Activated naive CD4-positive, alpha-beta T cell treated with anti-CD3 and anti-CD28 coated beads, Interleukin-2, amount 50 U/mL, for 72 hours (primary cell): ENCODE measurements around the gene BBIP1. TPM values are rescaled to one million over a fixed set of nuclear protein-coding genes. Genes with fewer than 3 reads are reported as not detected.
A peak's percentile ranks its signal among the peaks of the same experiment; 100 is the strongest.
"Not testable (repeated sequence)": the region's sequence is repeated elsewhere in the genome, so short reads cannot be mapped to it uniquely, and the experiment has no call there.

ENCODE experiments used
- ATAC-seq, 2 donors: fragments of 150-1000 bp; cut with Tn5 transposase; 2 replicates each; pipeline ENCODE4 v1.10.0; 2021; ENCODE audit warnings: mild to moderate bottlenecking in 2 of 2, moderate library complexity in 2 of 2
- DNase-seq, 2 donors: peaks; one replicate each; pipeline ENCODE4 v3.0.0; 2021 to 2022; ENCODE audit warnings: low spot score in 2 of 2
- H3K27ac Mint-ChIP-seq, 2 donors: one replicate each; pipeline ENCODE4 v1.8.0; 2022; ENCODE audit warnings: mild to moderate bottlenecking in 2 of 2, mixed read lengths in 2 of 2
- H3K36me3 Mint-ChIP-seq, 2 donors: one replicate each; pipeline ENCODE4 v1.8.0; 2022; ENCODE audit warnings: mixed read lengths in 2 of 2
- H3K9me3 Mint-ChIP-seq, 2 donors: one replicate each; pipeline ENCODE4 v1.8.0; 2022; ENCODE audit warnings: mixed read lengths in 2 of 2
- total RNA-seq, 2 donors: library from RNA; stranded (reverse); gene quantifications; one replicate each; pipeline ENCODE4 v1.2.3, GENCODE V29; 2022

Gene BBIP1
- total RNA-seq, 2 donors from 2014 or later: 32.1 to 51.8 TPM

DNA sequence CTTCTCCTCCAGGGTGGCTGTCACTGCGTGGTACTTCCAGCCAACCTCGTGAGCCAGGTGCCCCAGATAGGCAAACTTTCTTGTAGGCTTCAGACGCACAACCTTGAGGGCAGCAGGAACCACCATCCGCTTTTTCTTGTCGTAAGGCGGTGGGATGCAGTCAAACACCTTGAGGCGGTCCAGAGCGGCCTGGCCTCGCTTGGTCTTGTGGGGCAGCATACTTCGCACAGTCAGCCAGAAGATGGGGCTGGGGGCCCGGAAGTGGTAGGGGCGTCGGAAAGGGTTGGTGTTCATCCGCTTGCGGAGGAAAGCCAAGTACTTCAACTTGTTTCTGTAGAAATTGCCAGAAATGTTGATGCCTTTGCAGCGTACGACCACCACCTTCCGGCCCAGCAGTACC, 17.8 kb upstream of the BBIP1 start:
- no peak for ATAC-seq
- Mint-ChIP-seq H3K9me3 (peaks cover 0 to 4% of the 10 kb centered on the region in 2 donors), H3K27ac (no peak overlapping the region), H3K36me3 (peaks cover 13 to 18% of the 10 kb centered on the region in 2 donors)
- no peak for DNase-seq

DNA sequence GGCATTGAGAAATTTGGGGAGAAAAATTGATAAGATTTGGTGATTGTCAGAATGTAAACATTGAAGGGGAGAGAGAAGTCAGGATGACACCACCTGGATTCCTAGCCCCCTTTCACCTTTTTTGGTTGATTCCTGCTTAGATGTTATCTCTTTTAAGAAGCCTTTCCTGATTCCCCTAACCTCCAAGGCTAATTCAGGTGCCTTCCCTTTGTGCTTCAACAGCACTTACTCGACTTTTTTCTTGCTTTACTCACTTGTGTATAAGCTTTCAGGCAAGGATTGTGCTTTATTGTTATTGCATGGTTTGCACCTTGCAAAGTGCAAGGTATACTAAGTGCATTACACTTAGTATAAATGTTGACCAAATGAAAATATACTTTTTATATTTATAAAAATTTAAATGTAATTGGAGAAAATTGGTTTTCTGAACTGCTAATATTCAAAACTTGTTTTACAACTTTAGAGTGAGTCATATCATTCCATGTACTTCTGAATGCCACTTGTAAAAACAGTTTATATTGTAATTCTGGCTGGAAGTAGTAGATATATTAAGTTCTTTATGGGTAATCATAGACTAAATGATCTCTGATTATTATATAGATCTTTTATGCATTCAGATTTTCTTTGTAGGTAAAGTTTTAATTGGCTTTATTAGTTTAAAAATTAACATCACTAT, 13.7 kb upstream of the BBIP1 start:
- DNase-seq (no peak), ATAC-seq (no peak)
- H3K36me3 Mint-ChIP-seq: peaks cover 5 to 7% of the 10 kb centered on the region in 2 donors
- no peaks in the 10 kb centered on the region for H3K9me3 Mint-ChIP-seq
- no peak overlapping the region for H3K27ac Mint-ChIP-seq

DNA sequence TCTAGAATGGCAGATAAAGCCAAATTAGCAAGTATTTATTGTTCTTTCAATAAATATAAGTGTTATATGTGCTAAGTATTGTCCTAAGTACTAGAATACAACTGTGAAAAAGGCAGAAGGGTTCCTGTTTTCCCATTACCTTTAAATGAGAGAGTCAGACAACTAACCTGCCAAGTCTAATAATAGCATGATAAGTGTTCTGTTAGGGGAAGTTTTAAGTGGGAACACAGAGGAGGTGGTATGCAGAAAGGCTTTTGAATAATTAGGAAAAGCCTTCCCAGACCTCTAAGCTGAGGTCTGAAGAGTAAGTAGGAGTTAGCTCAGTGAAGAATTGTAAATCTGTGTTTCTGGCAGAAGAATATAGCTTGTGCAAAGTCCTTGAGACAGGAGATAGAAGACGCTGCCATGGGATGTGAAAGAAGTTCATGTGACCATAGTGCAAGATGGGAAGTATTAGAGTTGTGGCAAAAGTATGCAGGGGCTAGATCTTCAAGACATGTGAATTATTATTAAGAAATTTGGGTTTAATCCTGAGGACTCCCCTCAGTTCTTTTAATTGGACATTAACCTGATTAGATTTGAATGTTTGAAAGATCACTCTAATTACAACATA, 12.9 kb upstream of the BBIP1 start:
- Mint-ChIP-seq H3K9me3 (no peaks in the 10 kb centered on the region), H3K27ac (no peak overlapping the region), H3K36me3 (peaks cover 5 to 6% of the 10 kb centered on the region in 2 donors)
- ATAC-seq (no peak), DNase-seq (no peak)

DNA sequence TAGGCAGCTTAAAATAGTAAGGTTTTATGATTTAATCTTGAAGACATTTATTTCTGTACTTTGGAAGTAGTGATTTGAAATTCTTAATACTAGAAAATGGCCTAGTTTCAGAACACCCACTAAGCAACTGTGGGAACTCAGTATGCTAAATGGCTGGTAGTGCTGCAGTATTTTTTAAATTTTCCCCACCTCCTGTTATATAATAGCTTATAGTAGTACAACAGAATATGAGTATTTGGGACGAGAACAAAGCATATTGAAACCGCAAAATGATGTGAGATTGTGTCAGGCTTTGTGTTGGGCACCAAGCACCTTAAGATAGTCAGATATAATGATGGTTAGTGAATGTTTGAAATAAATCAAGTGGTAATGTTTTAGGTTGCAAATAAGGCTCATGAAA, 8.5 kb upstream of the BBIP1 start:
- no peaks in the 10 kb centered on the region for H3K9me3 Mint-ChIP-seq
- no peak overlapping the region for H3K27ac Mint-ChIP-seq
- ATAC-seq (no peak), DNase-seq (no peak)
- H3K36me3 Mint-ChIP-seq: no peaks in the 10 kb centered on the region

DNA sequence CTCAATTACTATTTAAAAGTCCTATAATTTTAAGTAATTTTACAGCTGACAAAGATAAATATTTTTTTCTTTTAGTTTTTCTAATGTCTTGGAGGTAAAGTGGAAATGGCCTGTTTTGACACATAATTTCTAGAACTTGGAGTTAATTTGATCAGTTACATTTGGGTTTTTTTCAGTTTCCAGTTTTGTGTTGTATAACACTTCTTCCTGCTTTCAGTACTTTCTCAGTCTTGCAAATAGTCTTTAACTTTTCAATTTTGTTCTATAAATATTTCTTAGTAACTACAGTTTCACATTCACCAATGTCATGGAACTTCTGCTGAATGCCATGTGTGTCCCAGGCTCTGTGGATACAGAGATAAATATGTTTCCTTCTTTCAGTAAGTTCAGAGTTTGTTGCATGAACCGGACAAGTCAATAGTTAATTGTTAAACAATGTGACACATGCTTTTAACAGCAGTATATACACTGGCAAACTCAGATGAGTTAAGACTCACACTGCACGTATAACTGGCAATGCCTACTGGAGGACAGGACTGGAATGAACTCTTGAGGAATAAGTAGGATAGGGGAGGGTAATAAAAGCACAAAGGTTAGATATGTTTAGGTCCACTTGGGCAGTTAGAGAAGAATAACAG, 5.0 kb upstream of the BBIP1 start:
- ATAC-seq (no peak), DNase-seq (no peak)
- Mint-ChIP-seq H3K9me3 (no peaks in the 10 kb centered on the region), H3K36me3 (peaks cover 7 to 8% of the 10 kb centered on the region in 2 donors), H3K27ac (no peak overlapping the region)

DNA sequence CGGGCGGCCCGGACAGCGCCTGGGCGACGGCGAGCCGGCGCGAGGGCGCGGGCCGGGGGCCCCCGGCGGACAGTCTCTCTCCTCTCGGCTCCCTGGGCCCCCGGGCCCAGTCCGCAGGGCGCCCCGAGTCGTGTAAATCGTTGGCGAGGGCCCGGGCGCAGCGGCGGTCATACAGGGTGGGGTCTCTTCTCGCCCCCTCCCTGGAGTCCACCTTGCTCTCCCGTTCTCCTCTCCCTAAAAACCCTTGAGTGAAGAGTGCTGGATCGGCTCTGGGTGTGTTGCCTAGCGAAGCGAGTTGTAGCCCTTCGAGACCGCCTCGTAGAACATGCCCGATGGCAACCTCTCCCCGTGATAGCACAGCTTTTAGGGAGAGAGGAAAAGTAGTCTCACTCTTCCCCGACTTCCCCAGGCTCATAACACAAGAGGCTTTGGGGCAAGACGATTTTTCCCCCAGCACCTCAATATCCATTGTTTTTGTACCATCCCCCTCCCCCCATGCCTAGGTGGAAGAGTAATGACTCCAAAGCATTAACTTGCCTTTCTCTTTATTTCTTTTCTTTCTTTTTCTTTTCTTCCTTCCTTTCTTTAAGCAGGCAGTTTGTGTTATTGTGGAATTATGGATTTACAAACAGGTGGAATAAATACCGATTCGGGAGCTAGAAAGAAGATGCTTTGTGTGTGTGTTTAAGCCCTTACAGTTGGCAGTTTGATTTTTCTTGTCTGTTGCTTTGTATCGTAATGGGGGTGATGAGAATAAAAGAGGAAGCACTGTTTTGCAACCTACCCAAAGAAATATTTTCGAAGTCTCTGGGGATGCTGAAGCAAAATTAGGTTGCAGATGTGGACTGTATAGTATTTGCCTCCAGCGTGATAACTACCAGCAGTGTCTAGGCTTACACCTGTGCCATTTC, 1.2 kb upstream of the BBIP1 start:
- H3K9me3 Mint-ChIP-seq: no peaks in the 10 kb centered on the region
- H3K27ac Mint-ChIP-seq: peak overlapping the region; percentile 96 to 99
- H3K36me3 Mint-ChIP-seq: peaks cover 7 to 16% of the 10 kb centered on the region in 2 donors
- ATAC-seq: no peak
- DNase-seq: peak in 1 of 2 donors; percentile 34

DNA sequence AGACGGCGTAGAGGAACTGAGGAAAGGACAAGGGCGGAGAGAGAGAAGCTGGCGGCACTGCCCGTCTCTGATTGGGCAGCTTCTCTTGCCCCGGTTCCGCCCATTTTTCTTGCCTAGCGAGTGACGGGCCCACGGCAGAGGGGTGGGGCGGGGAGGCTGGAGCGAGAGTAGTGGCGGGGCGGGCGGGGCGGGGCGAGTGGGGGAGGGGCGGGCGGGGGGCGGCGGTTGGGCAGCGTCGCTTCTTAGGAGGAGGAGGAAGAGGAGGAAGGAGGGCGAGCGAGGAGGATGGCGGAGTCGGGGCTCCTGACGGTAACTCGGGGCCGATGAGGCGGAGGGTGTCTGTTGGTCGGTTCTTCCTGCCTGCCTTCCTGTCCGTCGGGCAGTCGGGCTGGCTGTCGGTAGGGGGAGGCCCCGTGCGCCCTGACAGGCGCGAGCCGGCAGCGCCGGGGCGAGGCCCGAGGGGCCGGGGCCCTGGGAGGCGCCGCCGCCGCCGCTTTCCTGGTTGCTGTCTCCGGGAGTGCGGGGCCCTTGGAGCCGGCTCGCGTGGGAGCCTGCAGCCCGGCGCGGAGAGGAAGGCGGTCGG, 460 bp upstream of the BBIP1 start, which contains the start of gene SHOC2:
SHOC2 (plus strand) TSS at position 256 of the 583 bp plus-strand sequence. CDS start 44,755 bp downstream, outside the sequence.
- ATAC-seq: peak; percentile 44 to 45

DNA sequence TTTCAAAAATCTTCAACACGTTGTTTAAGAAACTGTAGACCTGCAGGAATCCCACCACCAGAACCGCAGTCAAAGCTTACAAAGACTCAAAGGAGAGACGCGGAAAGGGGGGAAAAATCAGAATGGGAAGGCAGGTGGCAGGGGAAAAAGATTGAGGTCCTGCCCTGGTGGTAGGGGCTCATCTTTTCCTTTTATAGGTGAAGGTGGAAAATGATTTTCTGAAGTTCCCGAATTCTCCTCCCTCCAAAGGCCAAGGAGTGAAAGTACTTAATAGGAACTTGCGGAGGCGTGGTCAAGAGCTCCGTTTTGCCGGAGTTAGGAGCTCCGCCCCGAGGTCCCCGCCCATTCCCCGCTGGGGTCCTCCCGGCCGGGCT, 724 bp downstream of the BBIP1 start:
- no peak for ATAC-seq
- peaks cover 7 to 16% of the 10 kb centered on the region in 2 donors for H3K36me3 Mint-ChIP-seq
- peak in 1 of 2 donors; percentile 89 for DNase-seq
- H3K27ac Mint-ChIP-seq: peak overlapping the region; percentile 90 to 99
- no peaks in the 10 kb centered on the region for H3K9me3 Mint-ChIP-seq

More for the DNA sequence above, 460 bp upstream of the BBIP1 start, which contains the start of gene SHOC2:
- H3K36me3 Mint-ChIP-seq: peaks cover 7 to 16% of the 10 kb centered on the region in 2 donors
- H3K27ac Mint-ChIP-seq: peak within 1 kb of the TSS; percentile 99
- peak; percentile 74 to 99 for DNase-seq
- no peaks in the 10 kb centered on the region for H3K9me3 Mint-ChIP-seq

DNA sequence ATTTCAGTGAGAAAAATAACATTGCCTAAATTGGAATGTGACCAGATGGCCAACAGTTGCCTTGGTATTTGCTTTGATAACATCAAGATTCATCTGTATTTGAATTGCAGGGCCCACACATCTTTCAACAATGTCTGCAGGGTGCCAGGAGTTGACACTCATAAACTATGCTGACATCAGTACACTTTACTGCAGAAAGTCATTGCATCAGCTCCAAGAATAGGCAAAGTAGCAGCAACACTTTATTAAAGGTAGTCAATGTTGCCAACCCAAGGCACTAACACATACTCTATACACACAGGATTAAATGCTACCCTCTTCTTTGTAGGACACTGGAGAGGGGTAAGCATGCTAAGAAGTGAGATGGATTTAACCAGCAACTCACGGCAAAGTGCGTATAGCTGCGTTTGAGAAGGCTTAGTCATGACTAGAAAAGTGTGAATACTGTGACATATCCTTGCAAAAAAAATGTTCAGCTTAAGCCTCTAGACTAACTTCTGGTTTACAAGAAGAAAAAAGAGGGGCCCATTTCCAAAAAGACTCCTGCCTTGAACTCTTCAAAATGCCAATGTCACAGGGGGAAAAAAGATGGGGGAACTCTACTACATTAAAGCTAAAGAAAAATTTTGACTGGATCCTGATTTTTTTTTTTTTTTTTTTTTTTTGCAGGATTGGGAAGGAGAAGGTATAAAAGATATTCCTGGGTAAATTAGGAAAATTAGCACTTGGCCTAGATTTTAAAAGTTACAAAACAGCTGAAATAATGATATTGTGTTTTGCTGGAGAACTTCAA, 2.2 kb downstream of the BBIP1 start:
- Mint-ChIP-seq H3K9me3 (no peaks in the 10 kb centered on the region), H3K27ac (peak overlapping the region in 1 of 2 donors; percentile 99), H3K36me3 (peaks cover 7 to 16% of the 10 kb centered on the region in 2 donors)

DNA sequence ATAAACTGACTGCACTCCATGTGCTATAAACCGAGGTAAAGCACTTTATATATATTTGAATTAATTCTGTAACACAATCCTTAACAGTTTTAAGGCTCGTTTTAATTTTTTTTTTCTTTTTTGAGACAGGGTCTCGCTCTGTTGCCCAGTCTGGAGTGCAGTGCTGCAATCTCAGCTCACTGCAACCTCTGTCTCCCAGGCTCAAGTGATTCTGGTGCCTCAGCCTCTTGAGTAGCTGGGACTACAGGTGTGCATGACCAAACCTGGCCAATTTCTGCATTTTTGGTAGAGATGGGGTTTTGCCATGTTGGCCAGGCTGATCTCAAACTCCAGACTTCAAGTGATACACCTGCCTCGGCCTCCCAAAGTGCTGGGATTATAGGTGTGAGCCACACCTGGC, 3.4 kb downstream of the BBIP1 start:
- not testable (repeated sequence) for ATAC-seq, H3K27ac Mint-ChIP-seq, DNase-seq, H3K9me3 Mint-ChIP-seq
- H3K36me3 Mint-ChIP-seq: peaks cover 6 to 15% of the 10 kb centered on the region in 2 donors

More for the DNA sequence above, 2.2 kb downstream of the BBIP1 start:
- no peak for DNase-seq
- no peak for ATAC-seq

DNA sequence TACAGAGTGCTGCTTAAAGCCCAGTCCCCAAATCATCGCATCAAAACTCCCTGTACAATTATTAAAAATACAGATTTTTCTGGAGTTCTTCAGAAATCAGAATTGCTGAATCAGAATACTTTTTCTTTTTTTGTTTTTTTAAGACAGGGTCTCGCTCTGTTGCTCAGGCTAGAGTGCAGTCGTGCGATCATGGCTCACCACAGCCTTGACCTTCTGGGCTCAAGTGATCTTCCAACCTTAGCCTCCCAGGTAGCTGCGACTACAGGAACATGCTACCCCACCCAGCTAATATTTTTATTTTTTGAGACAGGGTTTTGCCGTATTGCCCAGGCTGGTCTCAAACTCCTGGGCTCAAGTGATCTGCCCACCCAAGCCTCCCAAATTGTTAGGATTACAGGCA, 3.9 kb downstream of the BBIP1 start:
- peaks cover under 1 to 10% of the 10 kb centered on the region in 2 donors for H3K36me3 Mint-ChIP-seq
- no peak for ATAC-seq

DNA sequence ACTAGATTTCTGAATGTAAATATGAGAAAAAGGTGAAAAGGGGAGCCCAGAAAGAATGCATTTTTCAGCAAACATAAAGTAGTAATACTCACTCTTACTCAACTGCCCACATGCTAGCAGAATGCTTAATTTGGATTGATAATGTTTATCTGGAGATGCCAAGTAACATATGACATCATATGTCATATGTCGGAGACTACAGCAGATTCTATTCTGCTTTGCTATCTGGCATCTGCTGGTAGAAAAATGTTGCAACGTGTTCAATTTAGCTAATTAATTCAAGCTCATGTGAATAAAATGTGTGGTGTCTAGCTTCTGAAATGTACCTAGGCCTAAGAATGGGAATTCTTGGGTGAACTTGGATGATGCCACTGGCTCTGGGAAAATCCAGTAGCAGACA, 4.5 kb downstream of the BBIP1 start:
- no peak overlapping the region for H3K27ac Mint-ChIP-seq
- ATAC-seq (no peak), DNase-seq (no peak)
- H3K9me3 Mint-ChIP-seq: no peaks in the 10 kb centered on the region
- H3K36me3 Mint-ChIP-seq: peaks cover 0 to 9% of the 10 kb centered on the region in 2 donors

More for the DNA sequence above, 3.9 kb downstream of the BBIP1 start:
- no peaks in the 10 kb centered on the region for H3K9me3 Mint-ChIP-seq
- no peak for DNase-seq
- H3K27ac Mint-ChIP-seq: no peak overlapping the region

DNA sequence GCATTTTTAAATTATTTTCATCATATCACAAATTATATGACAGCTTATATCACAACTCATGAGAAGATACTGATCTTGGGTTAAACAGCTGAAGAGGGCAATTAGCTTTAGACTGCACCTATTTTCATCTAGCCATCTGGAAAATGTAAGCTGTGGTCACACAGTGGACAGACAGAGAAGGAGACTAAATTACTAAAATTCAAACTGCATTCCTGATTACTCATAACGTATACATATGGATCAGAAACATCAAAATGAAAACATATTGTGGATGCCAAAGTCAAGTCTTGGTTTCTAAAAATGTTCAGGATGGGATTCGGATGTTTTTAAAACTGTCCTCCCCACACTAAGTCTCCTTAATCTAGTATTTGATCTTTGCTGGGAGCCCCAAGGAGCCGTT, 6.6 kb downstream of the BBIP1 start:
- no peaks in the 10 kb centered on the region for H3K9me3 Mint-ChIP-seq
- H3K27ac Mint-ChIP-seq: no peak overlapping the region

DNA sequence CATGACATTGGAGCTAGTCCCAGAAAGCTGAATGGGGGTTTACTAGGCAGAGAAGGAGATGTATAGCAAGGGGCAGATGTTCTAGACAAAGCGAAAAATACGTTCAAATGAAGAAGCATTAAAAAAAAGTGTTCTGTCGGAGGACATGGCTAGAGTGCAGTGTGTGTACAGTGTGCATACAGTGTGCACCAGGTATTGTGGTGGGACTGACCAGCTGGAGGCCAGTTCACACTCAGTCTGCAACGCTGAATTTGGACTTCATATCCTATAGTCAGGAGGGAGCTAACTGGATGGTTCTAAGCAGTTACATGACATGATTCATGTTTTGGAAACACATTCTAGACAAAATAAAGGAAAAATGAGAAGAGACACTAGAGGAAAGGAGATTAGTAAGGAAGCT, 8.8 kb downstream of the BBIP1 start:
- Mint-ChIP-seq H3K27ac (peak overlapping the region in 1 of 2 donors; percentile 22), H3K9me3 (no peaks in the 10 kb centered on the region), H3K36me3 (peaks cover 0 to 7% of the 10 kb centered on the region in 2 donors)
- ATAC-seq (no peak), DNase-seq (no peak)

More for the DNA sequence above, 6.6 kb downstream of the BBIP1 start:
- ATAC-seq (no peak), DNase-seq (no peak)
- H3K36me3 Mint-ChIP-seq: no peaks in the 10 kb centered on the region
